ENCODE measurements around the gene LY6G5B. TPM values are rescaled to one million over a fixed set of nuclear protein-coding genes. Genes with fewer than 3 reads are reported as not detected.

LY6G5B gene
- total and polyA plus RNA-seq, 2 of the 4 experiments (the other 2 are of a cell fraction): 2.2 to 13.6 TPM

DNA sequence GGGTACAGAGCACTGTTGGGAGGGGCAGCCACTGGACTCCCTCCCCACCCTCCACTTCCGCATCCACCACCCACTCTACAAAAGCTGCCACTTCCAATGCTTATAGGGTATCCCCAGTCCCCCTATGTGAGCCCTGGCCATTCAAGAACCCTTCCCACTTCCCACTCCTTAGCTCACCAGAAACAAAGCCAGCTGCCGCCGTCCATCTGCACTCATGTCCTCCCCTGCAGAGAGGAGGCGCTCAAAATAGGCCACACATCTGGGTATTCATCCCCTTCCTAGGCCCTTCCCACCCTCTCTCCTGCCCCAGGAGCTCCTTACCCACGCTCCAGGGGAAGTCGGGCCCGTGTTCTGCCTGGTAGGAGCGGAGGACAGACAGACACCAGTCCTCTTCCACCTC lies 17.5 kb downstream of the LY6G5B start:
- H2BK20ac ChIP-seq (ENCODE audit: low read depth, low read length): no peak overlapping the region
- no peak for TF ChIP-seq MXI1 (IDR thresholded peaks at IDR 0.05; ENCODE audit: borderline replicate concordance, low read depth, low read length)
- no peak for TF ChIP-seq BHLHE40 (IDR thresholded peaks at IDR 0.05; ENCODE audit: low read depth, low read length)
- no peak for TF ChIP-seq MAFK (IDR thresholded peaks at IDR 0.05; ENCODE audit: low read depth, low read length)
- no peak for TF ChIP-seq CEBPB (IDR thresholded peaks at IDR 0.05; ENCODE audit: low read depth, low read length)
- TF ChIP-seq FOS (IDR thresholded peaks at IDR 0.05; ENCODE audit: low read depth, low read length): no peak
- TF ChIP-seq POLR2A (IDR thresholded peaks at IDR 0.05; ENCODE audit: low read depth, low read length): no peak
- TF ChIP-seq USF2 (IDR thresholded peaks at IDR 0.05; ENCODE audit: low read depth, low read length): no peak
- TF ChIP-seq MAZ (IDR thresholded peaks at IDR 0.05; ENCODE audit: borderline replicate concordance, low read depth, low read length): no peak
- TF ChIP-seq CTCF (conservative IDR thresholded peaks at IDR 0.05; ENCODE audit: low read depth, low read length): no peak
- TF ChIP-seq RAD21 (IDR thresholded peaks at IDR 0.05; ENCODE audit: low read length): no peak
- TF ChIP-seq CHD1 (IDR thresholded peaks at IDR 0.05; ENCODE audit: low read depth, low read length): no peak
- TF ChIP-seq RCOR1 (IDR thresholded peaks at IDR 0.05; ENCODE audit: insufficient replicate concordance, low read length): no peak
- TF ChIP-seq NFE2L2 (IDR thresholded peaks at IDR 0.05; ENCODE audit: low read depth, low read length): no peak
- TF ChIP-seq SMC3 (IDR thresholded peaks at IDR 0.05; ENCODE audit: low read depth, low read length): no peak
- TF ChIP-seq, protein P1, sequence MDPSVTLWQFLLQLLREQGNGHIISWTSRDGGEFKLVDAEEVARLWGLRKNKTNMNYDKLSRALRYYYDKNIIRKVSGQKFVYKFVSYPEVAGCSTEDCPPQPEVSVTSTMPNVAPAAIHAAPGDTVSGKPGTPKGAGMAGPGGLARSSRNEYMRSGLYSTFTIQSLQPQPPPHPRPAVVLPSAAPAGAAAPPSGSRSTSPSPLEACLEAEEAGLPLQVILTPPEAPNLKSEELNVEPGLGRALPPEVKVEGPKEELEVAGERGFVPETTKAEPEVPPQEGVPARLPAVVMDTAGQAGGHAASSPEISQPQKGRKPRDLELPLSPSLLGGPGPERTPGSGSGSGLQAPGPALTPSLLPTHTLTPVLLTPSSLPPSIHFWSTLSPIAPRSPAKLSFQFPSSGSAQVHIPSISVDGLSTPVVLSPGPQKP (IDR thresholded peaks at IDR 0.05; ENCODE audit: borderline replicate concordance, low read depth, low read length): no peak
- TF ChIP-seq RFX5 (IDR thresholded peaks at IDR 0.05; ENCODE audit: low read depth, low read length): no peak
- ATAC-seq (ENCODE audit: low read depth) (no peak), DNase-seq (no peak)
- no TSS peak for BruUV-seq (replicated peaks)
- H4K5ac ChIP-seq (ENCODE audit: low read depth, low read length): no peak overlapping the region
- WGBS, 2 experiments (ENCODE audit: extremely low coverage in 2 of 2, insufficient read length in 1 of 2): 70% methylated on average over 3 of the region's 8 CpGs; no CpG with 5 or more reads in 1 of the 2 experiments
- H3K9ac ChIP-seq (ENCODE audit: low read depth, low read length): no peak overlapping the region
- no peaks in the 10 kb centered on the region for H3K79me1 ChIP-seq (ENCODE audit: low read depth in 1 of 2, low read length in 2 of 2)
- H4K91ac ChIP-seq (ENCODE audit: insufficient read depth, low read depth, low read length): no peak overlapping the region
- dilution Hi-C loops (cut with HindIII; ENCODE audit: low sequenced_read_pairs, unreplicated experiment): no loop called here
- no peak overlapping the region for H3K4ac ChIP-seq (ENCODE audit: low read depth, low read length)
- peaks cover 56% of the 10 kb centered on the region for H3K36me3 ChIP-seq (ENCODE audit: control insufficient read depth, insufficient read depth, low read length)
- no peak overlapping the region for H2AK9ac ChIP-seq (replicated peaks; ENCODE audit: low read depth, low read length, poor library complexity)
- no peak overlapping the region for H3K27ac ChIP-seq (ENCODE audit: insufficient read depth, low read length)
- no peaks in the 10 kb centered on the region for H3K9me3 ChIP-seq (ENCODE audit: control insufficient read depth, insufficient read depth, low read length)
- ChIA-PET CTCF (no interaction called here), POLR2A (ENCODE audit: unreplicated experiment) (no interaction called here)
- H3K27me3 ChIP-seq (ENCODE audit: control insufficient read depth, insufficient read depth, low read length): no peaks in the 10 kb centered on the region
- H3K23ac ChIP-seq (ENCODE audit: low read depth, low read length): no peak overlapping the region
- H2BK120ac ChIP-seq (ENCODE audit: low read depth, low read length): no peak overlapping the region
- no peak overlapping the region for H2BK15ac ChIP-seq (ENCODE audit: low read depth, low read length)
- intact Hi-C loops (cut with micrococcal nuclease): no loop called here
- H3K9me1 ChIP-seq (ENCODE audit: insufficient read depth, low read length): 0 out of 2 replicates have a peak, but pooled peaks cover 5% of the 10 kb centered on the region
- no peak overlapping the region for H3K56ac ChIP-seq (ENCODE audit: extremely low read depth, insufficient read depth, low read length)
- H3K4me1 ChIP-seq (ENCODE audit: control insufficient read depth, insufficient read depth, low read length): peaks cover 3% of the 10 kb centered on the region; the same call in 1 of the 2 replicates
- no peak overlapping the region for H3K14ac ChIP-seq (replicated peaks; ENCODE audit: low read depth, low read length)
- no peak overlapping the region for H3K4me3 ChIP-seq (ENCODE audit: insufficient read depth, low read depth, low read length)
- H3K18ac ChIP-seq (ENCODE audit: low read depth, low read length): no peak overlapping the region
- no peak overlapping the region for H3K4me2 ChIP-seq (ENCODE audit: low read depth, low read length)
- no peak overlapping the region for H2BK5ac ChIP-seq (ENCODE audit: low read depth, low read length, poor library complexity, severe bottlenecking)
- no peaks in the 10 kb centered on the region for H4K20me1 ChIP-seq (ENCODE audit: insufficient read depth, low read length)
- H4K8ac ChIP-seq (ENCODE audit: low read depth in 2 of 2, low read length in 2 of 2): no peak overlapping the region
- no peak overlapping the region for H2AK5ac ChIP-seq (ENCODE audit: low read depth, low read length)
- in situ Hi-C loops (cut with MboI; ENCODE audit: low sequenced_read_pairs): loop anchor here (10.0 kb wide), 2 partner anchors 147 to 257 kb away; partner anchors contain the start of gene CFB
- H2AFZ ChIP-seq (replicated peaks; ENCODE audit: low read length, poor library complexity): no peak overlapping the region

Data from IMR-90 (cell line).